Neuronal stem cell (in vitro differentiated cells): ENCODE results near the gene MAPK10.
"Not testable (repeated sequence)": the region's sequence is repeated elsewhere in the genome, so short reads cannot be mapped to it uniquely, and the experiment has no call there.

ENCODE experiments used
- DNase-seq: peaks from one replicate; pipeline ENCODE4 v3.0.0-alpha.2; 2013; ENCODE audit warnings: low spot score
- H2AFZ ChIP-seq: one replicate; pipeline ENCODE4 v1.6.1; 2013; ENCODE audit warnings: mild to moderate bottlenecking, low read length, inconsistent platforms
- H2AK5ac ChIP-seq: 2 replicates; pipeline ENCODE4 v1.6.1; 2013; ENCODE audit warnings: low read depth, mild to moderate bottlenecking, inconsistent platforms, low read length, moderate library complexity, mixed read lengths
- H2BK120ac ChIP-seq: 2 replicates; pipeline ENCODE4 v1.6.1; 2013; ENCODE audit warnings: low read depth, mild to moderate bottlenecking, inconsistent platforms, low read length, moderate library complexity, mixed read lengths
- H2BK12ac ChIP-seq: one replicate; pipeline ENCODE4 v1.6.1; 2013; ENCODE audit warnings: low read length, inconsistent platforms
- H2BK15ac ChIP-seq: 2 replicates; pipeline ENCODE4 v1.6.1; 2013; ENCODE audit warnings: mild to moderate bottlenecking, low read length, inconsistent platforms, mixed read lengths
- H2BK5ac ChIP-seq: one replicate; pipeline ENCODE4 v1.6.1; 2013; ENCODE audit warnings: inconsistent platforms, mild to moderate bottlenecking, low read length, moderate library complexity
- H3K14ac ChIP-seq: one replicate; pipeline ENCODE4 v1.6.1; 2013; ENCODE audit warnings: low read length, inconsistent platforms
- H3K18ac ChIP-seq: 2 replicates; pipeline ENCODE4 v1.6.1; 2013; ENCODE audit warnings: low read length, inconsistent platforms
- H3K23ac ChIP-seq: 2 replicates; pipeline ENCODE4 v1.6.1; 2013; ENCODE audit warnings: low read depth, mild to moderate bottlenecking, mixed read lengths, low read length, inconsistent platforms; ENCODE audit not compliant: poor library complexity
- H3K27ac ChIP-seq: replicated peaks from 3 replicates; pipeline ENCODE4 v1.5.1; 2013; ENCODE audit warnings: low read length, inconsistent platforms
- H3K27me3 ChIP-seq, 3 experiments: 2 replicates each; pipeline ENCODE4 v1.6.1; 2013; ENCODE audit warnings: low read length in 3 of 3, mild to moderate bottlenecking in 2 of 3, inconsistent platforms in 1 of 3, low read depth in 1 of 3, mixed read lengths in 1 of 3, moderate library complexity in 1 of 3; ENCODE audit not compliant: control insufficient read depth in 3 of 3, insufficient read depth in 3 of 3
- H3K36me3 ChIP-seq, 2 donors: replicated peaks in 1 of 2; 2 replicates each; pipeline ENCODE4 v1.6.1; 2013; ENCODE audit warnings: low read length in 2 of 2; ENCODE audit not compliant: control insufficient read depth in 2 of 2, insufficient read depth in 2 of 2
- H3K4ac ChIP-seq: 2 replicates; pipeline ENCODE4 v1.6.1; 2013; ENCODE audit warnings: inconsistent platforms, mild to moderate bottlenecking, low read length, moderate library complexity
- H3K4me1 ChIP-seq, 2 donors: 1 replicate in 1 of 2; 2 replicates in 1 of 2; pipeline ENCODE4 v1.6.1; 2013; ENCODE audit warnings: low read length in 2 of 2, low read depth in 1 of 2; ENCODE audit not compliant: control insufficient read depth in 2 of 2, insufficient read depth in 1 of 2
- H3K4me2 ChIP-seq: one replicate; pipeline ENCODE4 v1.6.1; 2013; ENCODE audit warnings: mild to moderate bottlenecking, low read length, inconsistent platforms; ENCODE audit not compliant: insufficient read depth, poor library complexity, severe bottlenecking
- H3K4me3 ChIP-seq, 2 donors: 2 replicates each; pipeline ENCODE4 v1.5.1; 2013; ENCODE audit warnings: low read length in 2 of 2, mild to moderate bottlenecking in 2 of 2, inconsistent platforms in 1 of 2, moderate library complexity in 1 of 2
- H3K79me1 ChIP-seq: one replicate; pipeline ENCODE4 v1.6.1; 2013; ENCODE audit warnings: low read depth, mild to moderate bottlenecking, inconsistent platforms, low read length, moderate library complexity
- H3K9ac ChIP-seq: one replicate; pipeline ENCODE4 v1.6.1; 2013; ENCODE audit warnings: mild to moderate bottlenecking, low read depth, low read length, inconsistent platforms; ENCODE audit not compliant: poor library complexity
- H3K9me3 ChIP-seq, 2 donors: replicated peaks in 1 of 2; 2 replicates each; pipeline versions ENCODE3 to v1.6.1; 2013; ENCODE audit warnings: low read length in 2 of 2, mild to moderate bottlenecking in 2 of 2, inconsistent platforms in 1 of 2, low read depth in 1 of 2, mixed read lengths in 1 of 2, moderate library complexity in 1 of 2; ENCODE audit not compliant: control insufficient read depth in 2 of 2, insufficient read depth in 1 of 2
- H4K8ac ChIP-seq: one replicate; pipeline ENCODE4 v1.6.1; 2013; ENCODE audit warnings: low read depth, mild to moderate bottlenecking, inconsistent platforms, low read length, moderate library complexity
- H4K91ac ChIP-seq: one replicate; pipeline ENCODE4 v1.6.1; 2013; ENCODE audit warnings: low read length, low read depth, mild to moderate bottlenecking, inconsistent platforms; ENCODE audit not compliant: poor library complexity
- WGBS, 2 donors: extraction: QIAGEN DNeasy Blood & Tissue Kit; methylation state at CpG; one replicate each; pipeline ENCODE4 v1.1.7; 2013; ENCODE audit warnings: missing lambda C conversion rate in 2 of 2, mixed read lengths in 1 of 2; ENCODE audit not compliant: insufficient read length in 2 of 2, insufficient replicate concordance in 1 of 2; ENCODE audit errors: extremely low coverage in 2 of 2; 5-methylcytosine and 5-hydroxymethylcytosine counted together

Gene MAPK10

GRCh38 chr4:86089053-86089452 is 270.8 kb downstream of the MAPK10 start:
- H3K14ac ChIP-seq = no peak overlapping the region
- no peak overlapping the region for H4K91ac ChIP-seq
- no peak overlapping the region for H2BK5ac ChIP-seq
- no peak overlapping the region for H2AFZ ChIP-seq
- H2BK120ac ChIP-seq = no peak overlapping the region
- no peak overlapping the region for H4K8ac ChIP-seq
- H3K4ac ChIP-seq = no peak overlapping the region
- H3K36me3 ChIP-seq = peaks cover 3 to 70% of the 10 kb centered on the region in 2 donors
- no peak overlapping the region for H3K9ac ChIP-seq
- H3K4me3 ChIP-seq = no peak overlapping the region
- H3K27me3 ChIP-seq = no peaks in the 10 kb centered on the region
- no peak overlapping the region for H3K18ac ChIP-seq
- H2AK5ac ChIP-seq = no peak overlapping the region
- H3K9me3 ChIP-seq = peaks cover 1 to 6% of the 10 kb centered on the region in 2 donors
- no peak overlapping the region for H3K23ac ChIP-seq
- WGBS, 2 donors = no CpG with 5 or more reads among the region's 1 CpG
- H2BK15ac ChIP-seq = no peak overlapping the region
- H3K79me1 ChIP-seq = no peaks in the 10 kb centered on the region
- no peak overlapping the region for H3K27ac ChIP-seq
- H3K4me2 ChIP-seq = no peak overlapping the region
- DNase-seq = no peak
- no peaks in the 10 kb centered on the region for H3K4me1 ChIP-seq
- no peak overlapping the region for H2BK12ac ChIP-seq

- not testable (repeated sequence) for H2AFZ ChIP-seq, DNase-seq, H3K9ac ChIP-seq, H2AK5ac ChIP-seq, H3K14ac ChIP-seq, H2BK120ac ChIP-seq, H3K27ac ChIP-seq, H3K4me1 ChIP-seq, H3K23ac ChIP-seq, H3K18ac ChIP-seq, H4K91ac ChIP-seq, H2BK12ac ChIP-seq, H2BK15ac ChIP-seq, H3K4me2 ChIP-seq, H3K27me3 ChIP-seq, H2BK5ac ChIP-seq, H3K79me1 ChIP-seq, H3K4ac ChIP-seq, H4K8ac ChIP-seq, H3K4me3 ChIP-seq
- Histone ChIP-seq H3K9me3 (peaks cover 2 to 17% of the 10 kb centered on the region in 2 donors), H3K36me3 (peaks cover 0 to 45% of the 10 kb centered on the region in 2 donors)
- WGBS, 2 donors = no CpG with 5 or more reads among the region's 15 CpGs
Measured at GRCh38 chr4:86075796-86076195, 284.1 kb downstream of the MAPK10 start.

- no peak overlapping the region for H4K8ac ChIP-seq
- H3K36me3 ChIP-seq = peaks cover 0 to 99% of the 10 kb centered on the region in 2 donors
- no peak overlapping the region for H3K9ac ChIP-seq
- no peak overlapping the region for H2AK5ac ChIP-seq
- no peak overlapping the region for H3K14ac ChIP-seq
- H3K23ac ChIP-seq = no peak overlapping the region
- no peaks in the 10 kb centered on the region for H3K79me1 ChIP-seq
- no peak overlapping the region for H3K4ac ChIP-seq
- WGBS, 2 donors = no CpG with 5 or more reads among the region's 1 CpG
- no peak overlapping the region for H3K18ac ChIP-seq
- H3K27me3 ChIP-seq = no peaks in the 10 kb centered on the region
- no peak overlapping the region for H3K27ac ChIP-seq
- no peak overlapping the region for H2AFZ ChIP-seq
- no peak overlapping the region for H3K4me2 ChIP-seq
- no peak overlapping the region for H4K91ac ChIP-seq
- no peak overlapping the region for H2BK5ac ChIP-seq
- no peak overlapping the region for H2BK12ac ChIP-seq
- H3K4me1 ChIP-seq = no peaks in the 10 kb centered on the region
- H3K9me3 ChIP-seq = peaks cover 0 to 3% of the 10 kb centered on the region in 2 donors
- no peak overlapping the region for H3K4me3 ChIP-seq
- H2BK15ac ChIP-seq = no peak overlapping the region
- H2BK120ac ChIP-seq = no peak overlapping the region
- DNase-seq = no peak
Measured at GRCh38 chr4:86060341-86060740, 299.5 kb downstream of the MAPK10 start.

GRCh38 chr4:86058621-86059020 is 301.2 kb downstream of the MAPK10 start:
- no peaks in the 10 kb centered on the region for H3K79me1 ChIP-seq
- H2BK15ac ChIP-seq = no peak overlapping the region
- no peaks in the 10 kb centered on the region for H3K27me3 ChIP-seq
- no peak overlapping the region for H4K8ac ChIP-seq
- H2BK12ac ChIP-seq = no peak overlapping the region
- no peak overlapping the region for H2BK5ac ChIP-seq
- H3K4me2 ChIP-seq = no peak overlapping the region
- H2AK5ac ChIP-seq = no peak overlapping the region
- H4K91ac ChIP-seq = no peak overlapping the region
- no peak overlapping the region for H3K4ac ChIP-seq
- H2AFZ ChIP-seq = no peak overlapping the region
- DNase-seq = no peak
- no peaks in the 10 kb centered on the region for H3K4me1 ChIP-seq
- no peak overlapping the region for H3K4me3 ChIP-seq
- H3K23ac ChIP-seq = no peak overlapping the region
- peaks cover 0 to 97% of the 10 kb centered on the region in 2 donors for H3K36me3 ChIP-seq
- no peak overlapping the region for H2BK120ac ChIP-seq
- peaks cover 0 to 3% of the 10 kb centered on the region in 2 donors for H3K9me3 ChIP-seq
- no peak overlapping the region for H3K14ac ChIP-seq
- H3K27ac ChIP-seq = no peak overlapping the region
- no peak overlapping the region for H3K9ac ChIP-seq
- H3K18ac ChIP-seq = no peak overlapping the region
